Measurements from ENCODE around the gene MEGF10. TPM values are rescaled to one million over a fixed set of nuclear protein-coding genes. Genes with fewer than 3 reads are reported as not detected.
"Not testable (repeated sequence)": the region's sequence is repeated elsewhere in the genome, so short reads cannot be mapped to it uniquely, and the experiment has no call there.

Gene MEGF10
- total and polyA plus RNA-seq, 2 experiments from 2014 or later, result 1.7 to 8.2 TPM

GRCh38 chr5:127303404-127303803 lies 12.8 kb downstream of the MEGF10 start:
- H3K4me1 ChIP-seq (ENCODE audit: low read depth), result peaks cover 9% of the 10 kb centered on the region
- no peak overlapping the region for H3K27ac ChIP-seq
- no peaks in the 10 kb centered on the region for H3K27me3 ChIP-seq
- no peaks in the 10 kb centered on the region for H3K36me3 ChIP-seq
- DNase-seq (ENCODE audit: low read depth in 1 of 2, low spot score in 1 of 2), result no peak
- no peak overlapping the region for H3K4me3 ChIP-seq
- no peaks in the 10 kb centered on the region for H3K9me3 ChIP-seq (ENCODE audit: low read depth)
- no peak for TF ChIP-seq CTCF (IDR thresholded peaks at IDR 0.05; ENCODE audit: low read depth, low read length)

- no peaks in the 10 kb centered on the region for H3K36me3 ChIP-seq
- H3K27ac ChIP-seq, result no peak overlapping the region
- no peaks in the 10 kb centered on the region for H3K4me1 ChIP-seq (ENCODE audit: low read depth)
- H3K9me3 ChIP-seq (ENCODE audit: low read depth), result no peaks in the 10 kb centered on the region
- H3K4me3 ChIP-seq, result no peak overlapping the region
- TF ChIP-seq CTCF (IDR thresholded peaks at IDR 0.05; ENCODE audit: low read depth, low read length), result no peak
- H3K27me3 ChIP-seq, result no peaks in the 10 kb centered on the region
- DNase-seq (ENCODE audit: low read depth in 1 of 2, low spot score in 1 of 2), result no peak
Observed at GRCh38 chr5:127305493-127305892, 14.9 kb downstream of the MEGF10 start.

- no peaks in the 10 kb centered on the region for H3K4me1 ChIP-seq (ENCODE audit: low read depth)
- H3K36me3 ChIP-seq, result no peaks in the 10 kb centered on the region
- no peak for DNase-seq (ENCODE audit: low read depth in 1 of 2, low spot score in 1 of 2)
- no peak overlapping the region for H3K27ac ChIP-seq
- no peaks in the 10 kb centered on the region for H3K27me3 ChIP-seq
- H3K4me3 ChIP-seq, result no peak overlapping the region
- no peak for TF ChIP-seq CTCF (IDR thresholded peaks at IDR 0.05; ENCODE audit: low read depth, low read length)
- H3K9me3 ChIP-seq (ENCODE audit: low read depth), result no peaks in the 10 kb centered on the region
Observed at GRCh38 chr5:127306036-127306435, 15.4 kb downstream of the MEGF10 start.

GRCh38 chr5:127306647-127307046 lies 16.1 kb downstream of the MEGF10 start:
- Histone ChIP-seq H3K9me3 (ENCODE audit: low read depth) (no peaks in the 10 kb centered on the region), H3K27ac (no peak overlapping the region), H3K4me1 (ENCODE audit: low read depth) (no peaks in the 10 kb centered on the region), H3K27me3 (no peaks in the 10 kb centered on the region), H3K4me3 (no peak overlapping the region), H3K36me3 (no peaks in the 10 kb centered on the region)
- TF ChIP-seq CTCF (IDR thresholded peaks at IDR 0.05; ENCODE audit: low read depth, low read length), result no peak
- no peak for DNase-seq (ENCODE audit: low read depth in 1 of 2, low spot score in 1 of 2)

GRCh38 chr5:127307868-127308267 lies 17.3 kb downstream of the MEGF10 start:
- no peaks in the 10 kb centered on the region for H3K4me1 ChIP-seq (ENCODE audit: low read depth)
- H3K27me3 ChIP-seq, result no peaks in the 10 kb centered on the region
- no peaks in the 10 kb centered on the region for H3K9me3 ChIP-seq (ENCODE audit: low read depth)
- TF ChIP-seq CTCF (IDR thresholded peaks at IDR 0.05; ENCODE audit: low read depth, low read length), result no peak
- H3K36me3 ChIP-seq, result no peaks in the 10 kb centered on the region
- DNase-seq (ENCODE audit: low read depth in 1 of 2, low spot score in 1 of 2), result no peak
- H3K27ac ChIP-seq, result no peak overlapping the region
- H3K4me3 ChIP-seq, result no peak overlapping the region

GRCh38 chr5:127308325-127308724 lies 17.7 kb downstream of the MEGF10 start:
- not testable (repeated sequence) for H3K4me1 ChIP-seq (ENCODE audit: low read depth); H3K4me3 ChIP-seq; H3K27me3 ChIP-seq; DNase-seq (ENCODE audit: low read depth in 1 of 2, low spot score in 1 of 2); H3K9me3 ChIP-seq (ENCODE audit: low read depth); H3K36me3 ChIP-seq; H3K27ac ChIP-seq
